Measurements from ENCODE around the gene RIPOR2. TPM values are rescaled to one million over a fixed set of nuclear protein-coding genes. Genes with fewer than 3 reads are reported as not detected.

Gene RIPOR2
- total and polyA plus RNA-seq, 2 experiments from 2014 or later, result 9.5 to 22.5 TPM

DNA sequence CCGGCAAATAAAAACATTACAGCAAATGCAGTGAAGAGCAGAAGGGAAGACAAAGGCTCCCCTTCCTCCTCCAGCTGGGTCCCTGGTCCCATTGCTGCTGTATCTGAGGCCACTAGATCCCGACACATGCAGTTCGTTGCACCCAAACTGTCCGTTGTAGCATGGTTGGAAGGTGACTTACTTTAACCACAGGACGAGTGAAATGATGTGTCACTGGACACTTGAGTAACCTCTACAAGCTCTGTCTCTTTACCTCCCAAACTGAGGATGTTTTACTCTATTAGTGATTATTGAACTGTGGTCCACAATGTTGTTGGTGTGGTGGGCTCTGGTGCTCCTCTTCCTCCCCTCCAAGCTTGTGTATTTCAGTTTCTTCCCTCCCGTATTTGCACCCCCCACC is 90.9 kb downstream of the RIPOR2 start:
- Histone ChIP-seq H3K36me3 (ENCODE audit: insufficient read depth) (0 out of 2 replicates have a peak, but pooled peaks cover 5% of the 10 kb centered on the region), H3K4me1 (ENCODE audit: insufficient read depth) (no peaks in the 10 kb centered on the region), H3K4me2 (no peak overlapping the region), H3K27ac (ENCODE audit: low read depth) (no peak overlapping the region), H4K20me1 (replicated peaks; ENCODE audit: insufficient read depth) (no peaks in the 10 kb centered on the region), H3K9me2 (ENCODE audit: insufficient read depth) (peaks cover 6% of the 10 kb centered on the region; the same call in 1 of the 2 replicates), H2AFZ (no peak overlapping the region), H3K79me2 (replicated peaks; ENCODE audit: insufficient read depth) (no peaks in the 10 kb centered on the region), H3K4me3 (no peak overlapping the region), H3K27me3 (ENCODE audit: insufficient read depth) (no peaks in the 10 kb centered on the region), H3F3A (replicated peaks; ENCODE audit: low read depth) (no peaks in the 10 kb centered on the region)
- Mint-ChIP-seq H3K27me3 (ENCODE audit: insufficient read depth, low read depth, poor library complexity) (peaks cover 2% of the 10 kb centered on the region), H3K36me3 (ENCODE audit: low read depth) (peaks cover 42% of the 10 kb centered on the region), H3K9me3 (no peaks in the 10 kb centered on the region), H3K4me3 (no peak overlapping the region), H3K27ac (no peak overlapping the region), H3K4me1 (no peaks in the 10 kb centered on the region; the same call in 1 of the 3 replicates)
- TF ChIP-seq, protein P1, sequence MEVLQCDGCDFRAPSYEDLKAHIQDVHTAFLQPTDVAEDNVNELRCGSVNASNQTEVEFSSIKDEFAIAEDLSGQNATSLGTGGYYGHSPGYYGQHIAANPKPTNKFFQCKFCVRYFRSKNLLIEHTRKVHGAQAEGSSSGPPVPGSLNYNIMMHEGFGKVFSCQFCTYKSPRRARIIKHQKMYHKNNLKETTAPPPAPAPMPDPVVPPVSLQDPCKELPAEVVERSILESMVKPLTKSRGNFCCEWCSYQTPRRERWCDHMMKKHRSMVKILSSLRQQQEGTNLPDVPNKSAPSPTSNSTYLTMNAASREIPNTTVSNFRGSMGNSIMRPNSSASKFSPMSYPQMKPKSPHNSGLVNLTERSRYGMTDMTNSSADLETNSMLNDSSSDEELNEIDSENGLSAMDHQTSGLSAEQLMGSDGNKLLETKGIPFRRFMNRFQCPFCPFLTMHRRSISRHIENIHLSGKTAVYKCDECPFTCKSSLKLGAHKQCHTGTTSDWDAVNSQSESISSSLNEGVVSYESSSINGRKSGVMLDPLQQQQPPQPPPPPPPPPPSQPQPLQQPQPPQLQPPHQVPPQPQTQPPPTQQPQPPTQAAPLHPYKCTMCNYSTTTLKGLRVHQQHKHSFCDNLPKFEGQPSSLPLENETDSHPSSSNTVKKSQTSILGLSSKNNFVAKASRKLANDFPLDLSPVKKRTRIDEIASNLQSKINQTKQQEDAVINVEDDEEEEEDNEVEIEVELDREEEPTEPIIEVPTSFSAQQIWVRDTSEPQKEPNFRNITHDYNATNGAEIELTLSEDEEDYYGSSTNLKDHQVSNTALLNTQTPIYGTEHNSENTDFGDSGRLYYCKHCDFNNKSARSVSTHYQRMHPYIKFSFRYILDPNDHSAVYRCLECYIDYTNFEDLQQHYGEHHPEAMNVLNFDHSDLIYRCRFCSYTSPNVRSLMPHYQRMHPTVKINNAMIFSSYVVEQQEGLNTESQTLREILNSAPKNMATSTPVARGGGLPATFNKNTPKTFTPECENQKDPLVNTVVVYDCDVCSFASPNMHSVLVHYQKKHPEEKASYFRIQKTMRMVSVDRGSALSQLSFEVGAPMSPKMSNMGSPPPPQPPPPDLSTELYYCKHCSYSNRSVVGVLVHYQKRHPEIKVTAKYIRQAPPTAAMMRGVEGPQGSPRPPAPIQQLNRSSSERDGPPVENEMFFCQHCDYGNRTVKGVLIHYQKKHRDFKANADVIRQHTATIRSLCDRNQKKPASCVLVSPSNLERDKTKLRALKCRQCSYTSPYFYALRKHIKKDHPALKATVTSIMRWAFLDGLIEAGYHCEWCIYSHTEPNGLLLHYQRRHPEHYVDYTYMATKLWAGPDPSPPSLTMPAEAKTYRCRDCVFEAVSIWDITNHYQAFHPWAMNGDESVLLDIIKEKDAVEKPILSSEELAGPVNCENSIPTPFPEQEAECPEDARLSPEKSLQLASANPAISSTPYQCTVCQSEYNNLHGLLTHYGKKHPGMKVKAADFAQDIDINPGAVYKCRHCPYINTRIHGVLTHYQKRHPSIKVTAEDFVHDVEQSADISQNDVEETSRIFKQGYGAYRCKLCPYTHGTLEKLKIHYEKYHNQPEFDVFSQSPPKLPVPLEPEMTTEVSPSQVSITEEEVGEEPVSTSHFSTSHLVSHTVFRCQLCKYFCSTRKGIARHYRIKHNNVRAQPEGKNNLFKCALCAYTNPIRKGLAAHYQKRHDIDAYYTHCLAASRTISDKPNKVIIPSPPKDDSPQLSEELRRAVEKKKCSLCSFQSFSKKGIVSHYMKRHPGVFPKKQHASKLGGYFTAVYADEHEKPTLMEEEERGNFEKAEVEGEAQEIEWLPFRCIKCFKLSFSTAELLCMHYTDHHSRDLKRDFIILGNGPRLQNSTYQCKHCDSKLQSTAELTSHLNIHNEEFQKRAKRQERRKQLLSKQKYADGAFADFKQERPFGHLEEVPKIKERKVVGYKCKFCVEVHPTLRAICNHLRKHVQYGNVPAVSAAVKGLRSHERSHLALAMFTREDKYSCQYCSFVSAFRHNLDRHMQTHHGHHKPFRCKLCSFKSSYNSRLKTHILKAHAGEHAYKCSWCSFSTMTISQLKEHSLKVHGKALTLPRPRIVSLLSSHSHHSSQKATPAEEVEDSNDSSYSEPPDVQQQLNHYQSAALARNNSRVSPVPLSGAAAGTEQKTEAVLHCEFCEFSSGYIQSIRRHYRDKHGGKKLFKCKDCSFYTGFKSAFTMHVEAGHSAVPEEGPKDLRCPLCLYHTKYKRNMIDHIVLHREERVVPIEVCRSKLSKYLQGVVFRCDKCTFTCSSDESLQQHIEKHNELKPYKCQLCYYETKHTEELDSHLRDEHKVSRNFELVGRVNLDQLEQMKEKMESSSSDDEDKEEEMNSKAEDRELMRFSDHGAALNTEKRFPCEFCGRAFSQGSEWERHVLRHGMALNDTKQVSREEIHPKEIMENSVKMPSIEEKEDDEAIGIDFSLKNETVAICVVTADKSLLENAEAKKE (CRISPR knock-in tag; IDR thresholded peaks at IDR 0.05), result no peak
- TF ChIP-seq, protein P2, sequence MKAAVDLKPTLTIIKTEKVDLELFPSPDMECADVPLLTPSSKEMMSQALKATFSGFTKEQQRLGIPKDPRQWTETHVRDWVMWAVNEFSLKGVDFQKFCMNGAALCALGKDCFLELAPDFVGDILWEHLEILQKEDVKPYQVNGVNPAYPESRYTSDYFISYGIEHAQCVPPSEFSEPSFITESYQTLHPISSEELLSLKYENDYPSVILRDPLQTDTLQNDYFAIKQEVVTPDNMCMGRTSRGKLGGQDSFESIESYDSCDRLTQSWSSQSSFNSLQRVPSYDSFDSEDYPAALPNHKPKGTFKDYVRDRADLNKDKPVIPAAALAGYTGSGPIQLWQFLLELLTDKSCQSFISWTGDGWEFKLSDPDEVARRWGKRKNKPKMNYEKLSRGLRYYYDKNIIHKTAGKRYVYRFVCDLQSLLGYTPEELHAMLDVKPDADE (IDR thresholded peaks at IDR 0.05), result no peak
- TF ChIP-seq, protein P3, sequence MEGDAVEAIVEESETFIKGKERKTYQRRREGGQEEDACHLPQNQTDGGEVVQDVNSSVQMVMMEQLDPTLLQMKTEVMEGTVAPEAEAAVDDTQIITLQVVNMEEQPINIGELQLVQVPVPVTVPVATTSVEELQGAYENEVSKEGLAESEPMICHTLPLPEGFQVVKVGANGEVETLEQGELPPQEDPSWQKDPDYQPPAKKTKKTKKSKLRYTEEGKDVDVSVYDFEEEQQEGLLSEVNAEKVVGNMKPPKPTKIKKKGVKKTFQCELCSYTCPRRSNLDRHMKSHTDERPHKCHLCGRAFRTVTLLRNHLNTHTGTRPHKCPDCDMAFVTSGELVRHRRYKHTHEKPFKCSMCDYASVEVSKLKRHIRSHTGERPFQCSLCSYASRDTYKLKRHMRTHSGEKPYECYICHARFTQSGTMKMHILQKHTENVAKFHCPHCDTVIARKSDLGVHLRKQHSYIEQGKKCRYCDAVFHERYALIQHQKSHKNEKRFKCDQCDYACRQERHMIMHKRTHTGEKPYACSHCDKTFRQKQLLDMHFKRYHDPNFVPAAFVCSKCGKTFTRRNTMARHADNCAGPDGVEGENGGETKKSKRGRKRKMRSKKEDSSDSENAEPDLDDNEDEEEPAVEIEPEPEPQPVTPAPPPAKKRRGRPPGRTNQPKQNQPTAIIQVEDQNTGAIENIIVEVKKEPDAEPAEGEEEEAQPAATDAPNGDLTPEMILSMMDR (conservative IDR thresholded peaks at IDR 0.05; ENCODE audit: low read depth in 2 of 2), result no peak
- TF ChIP-seq NANOG (IDR thresholded peaks at IDR 0.05; ENCODE audit: borderline replicate concordance) (no peak), EZH2phosphoT487 (IDR thresholded peaks at IDR 0.05; ENCODE audit: unreplicated experiment) (no peak)
- DNase-seq (ENCODE audit: low spot score) (no peak), ATAC-seq (no peak)

All from GM23338 (cell line).